ENCODE data around the gene TSPAN2.

DNA sequence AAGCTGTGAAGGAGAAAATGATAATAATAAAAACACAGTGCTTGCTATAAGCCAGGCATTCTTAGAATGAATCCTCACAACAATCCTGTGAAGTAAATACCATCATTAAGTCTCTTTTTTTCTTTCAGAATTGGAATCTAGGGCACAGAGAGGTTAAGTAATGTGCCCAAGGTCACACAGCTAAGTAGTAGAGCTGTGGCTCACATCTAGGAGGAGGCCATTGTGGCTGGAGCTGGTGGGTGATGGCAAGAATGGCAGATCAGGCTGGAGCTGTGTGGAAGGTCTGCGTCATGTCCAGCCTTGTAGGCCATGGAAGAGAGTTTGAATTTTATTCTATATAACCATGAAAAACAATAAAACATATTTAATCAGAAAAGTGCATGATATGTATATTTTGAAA is 38.2 kb upstream of the TSPAN2 start:
- TF ChIP-seq, protein P1, sequence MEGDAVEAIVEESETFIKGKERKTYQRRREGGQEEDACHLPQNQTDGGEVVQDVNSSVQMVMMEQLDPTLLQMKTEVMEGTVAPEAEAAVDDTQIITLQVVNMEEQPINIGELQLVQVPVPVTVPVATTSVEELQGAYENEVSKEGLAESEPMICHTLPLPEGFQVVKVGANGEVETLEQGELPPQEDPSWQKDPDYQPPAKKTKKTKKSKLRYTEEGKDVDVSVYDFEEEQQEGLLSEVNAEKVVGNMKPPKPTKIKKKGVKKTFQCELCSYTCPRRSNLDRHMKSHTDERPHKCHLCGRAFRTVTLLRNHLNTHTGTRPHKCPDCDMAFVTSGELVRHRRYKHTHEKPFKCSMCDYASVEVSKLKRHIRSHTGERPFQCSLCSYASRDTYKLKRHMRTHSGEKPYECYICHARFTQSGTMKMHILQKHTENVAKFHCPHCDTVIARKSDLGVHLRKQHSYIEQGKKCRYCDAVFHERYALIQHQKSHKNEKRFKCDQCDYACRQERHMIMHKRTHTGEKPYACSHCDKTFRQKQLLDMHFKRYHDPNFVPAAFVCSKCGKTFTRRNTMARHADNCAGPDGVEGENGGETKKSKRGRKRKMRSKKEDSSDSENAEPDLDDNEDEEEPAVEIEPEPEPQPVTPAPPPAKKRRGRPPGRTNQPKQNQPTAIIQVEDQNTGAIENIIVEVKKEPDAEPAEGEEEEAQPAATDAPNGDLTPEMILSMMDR (IDR thresholded peaks at IDR 0.05; ENCODE audit: low read length) = no peak
- TF ChIP-seq EZH2phosphoT487 (IDR thresholded peaks at IDR 0.05; ENCODE audit: low read length) = no peak
- no peak for TF ChIP-seq EZH2 (optimal IDR thresholded peaks at IDR 0.05; ENCODE audit: low read depth, low read length)
